CD4-positive, alpha-beta T cell (primary cell): ENCODE data around the gene PLEKHA7. TPM values are rescaled to one million over a fixed set of nuclear protein-coding genes. Genes with fewer than 3 reads are reported as not detected.

Source experiments
- ATAC-seq: fragments of 200-7000 bp; cut with Tn5 transposase; one replicate; pipeline ENCODE4 v1.10.0; 2022; ENCODE audit warnings: mild to moderate bottlenecking; ENCODE audit not compliant: poor library complexity
- CTCF ChIA-PET: fragments of 350-600 bp; sonication (Branson Sonifier 250); formaldehyde crosslinking; loops from one replicate; lab custom pipeline; 2021; ENCODE audit warnings: antibody characterized with exemption, inconsistent platforms; lab: Charles Lee
- POLR2A ChIA-PET: fragments of 350-600 bp; sonication (Branson Sonifier 250); formaldehyde crosslinking; loops from one replicate; lab custom pipeline; 2021; ENCODE audit warnings: antibody characterized with exemption, inconsistent platforms; lab: Charles Lee
- DNase-seq, 14 experiments: peaks; one replicate each; pipeline ENCODE4 v3.0.0-alpha.2; 2013 to 2020; ENCODE audit warnings: mixed read lengths in 2 of 14
- H3K27ac ChIP-seq, 2 donors: one replicate each; pipeline versions ENCODE4 v1.5.1 to v1.7.0; 2013; ENCODE audit warnings: low read length in 2 of 2, low read depth in 1 of 2, mild to moderate bottlenecking in 1 of 2
- H3K27me3 ChIP-seq, 2 experiments: 1 replicate in 1 of 2; 2 replicates in 1 of 2; pipeline versions ENCODE4 v1.6.1 to v1.7.0; 2013; ENCODE audit warnings: low read length in 2 of 2, control low read depth in 1 of 2, mild to moderate bottlenecking in 1 of 2, moderate library complexity in 1 of 2; ENCODE audit not compliant: insufficient read depth in 2 of 2, control insufficient read depth in 1 of 2
- H3K36me3 ChIP-seq: one replicate; pipeline ENCODE4 v1.6.1; 2013; ENCODE audit warnings: low read length, control low read depth; ENCODE audit not compliant: insufficient read depth
- H3K4me1 ChIP-seq: one replicate; pipeline ENCODE4 v1.6.1; 2013; ENCODE audit warnings: low read length, control low read depth; ENCODE audit not compliant: insufficient read depth
- H3K4me3 ChIP-seq: one replicate; pipeline ENCODE4 v1.5.1; 2013; ENCODE audit warnings: mild to moderate bottlenecking, low read length, moderate library complexity
- H3K9me3 ChIP-seq, 2 experiments: 1 replicate in 1 of 2; 2 replicates in 1 of 2; pipeline versions ENCODE4 v1.6.1 to v1.7.0; 2013; ENCODE audit warnings: low read length in 2 of 2, mild to moderate bottlenecking in 2 of 2, control low read depth in 1 of 2, moderate library complexity in 1 of 2; ENCODE audit not compliant: control insufficient read depth in 1 of 2, insufficient read depth in 1 of 2
- H3K27ac Mint-ChIP-seq: one replicate; pipeline ENCODE4 v1.8.0; 2020; ENCODE audit warnings: mixed read lengths
- H3K27me3 Mint-ChIP-seq: one replicate; pipeline ENCODE4 v1.8.0; 2021; ENCODE audit warnings: mixed read lengths
- H3K36me3 Mint-ChIP-seq: one replicate; pipeline ENCODE4 v1.8.0; 2021; ENCODE audit warnings: low read depth, mixed read lengths
- H3K4me1 Mint-ChIP-seq: one replicate; pipeline ENCODE4 v1.8.0; 2021; ENCODE audit warnings: low read depth, mixed read lengths
- H3K4me3 Mint-ChIP-seq: one replicate; pipeline ENCODE4 v1.8.0; 2020; ENCODE audit warnings: mild to moderate bottlenecking, mixed read lengths
- H3K9me3 Mint-ChIP-seq: one replicate; pipeline ENCODE4 v1.8.0; 2020; ENCODE audit warnings: mixed read lengths
- CTCF ChIP-seq: fragments of 200-600 bp; IDR thresholded peaks from one replicate; pipeline ENCODE4 v1.8.0; 2022; ENCODE audit warnings: antibody characterized with exemption, mild to moderate bottlenecking
- intact Hi-C, 2 experiments: fragments of 100-400 bp; cut with DNase I in 1 of 2; cut with micrococcal nuclease in 1 of 2; formaldehyde crosslinking; loops; one replicate each; pipeline versions ENCODE4 v1.15.1 to v1.9.0; 2023 to 2025; cut with DNase I, micrococcal nuclease
- total RNA-seq, 174 experiments: library from RNA in 2 of 174; stranded (reverse) in 2 of 174; gene quantifications; one replicate each; pipeline ENCODE4 v1.2.3 and lab custom pipeline; 2021 to 2026

Gene PLEKHA7
- total RNA-seq, 2 experiments from 2014 or later: 4.5 to 4.8 TPM

- no peaks in the 10 kb centered on the region for H3K9me3 ChIP-seq
- peak in 13 of 14 experiments; percentile 27 to 75 (median 40) for DNase-seq
- Mint-ChIP-seq H3K36me3 (no peaks in the 10 kb centered on the region), H3K27ac (no peak overlapping the region), H3K27me3 (no peaks in the 10 kb centered on the region), H3K4me1 (no peaks in the 10 kb centered on the region), H3K9me3 (no peaks in the 10 kb centered on the region), H3K4me3 (no peak overlapping the region)
- H3K27me3 ChIP-seq: no peaks in the 10 kb centered on the region
- TF ChIP-seq CTCF: peak; percentile 87
- peaks cover 22% of the 10 kb centered on the region for H3K4me1 ChIP-seq
- ChIA-PET CTCF (no interaction called here), POLR2A (no interaction called here)
- no peak overlapping the region for H3K27ac ChIP-seq
- intact Hi-C loops: loop anchor here in 1 of 2 experiments (5.0 to 10.0 kb wide), 2 partner anchors 276 to 714 kb away; no protein-coding TSS in a partner anchor
- ATAC-seq: peak; percentile 69
- H3K4me3 ChIP-seq: no peak overlapping the region
- H3K36me3 ChIP-seq: no peaks in the 10 kb centered on the region
Observed at GRCh38 chr11:16788141-16789062, 225.8 kb downstream of the PLEKHA7 start.

GRCh38 chr11:16787035-16787742 is 227.0 kb downstream of the PLEKHA7 start:
- DNase-seq: no peak
- H3K9me3 Mint-ChIP-seq: no peaks in the 10 kb centered on the region
- H3K4me3 Mint-ChIP-seq: no peak overlapping the region
- H3K27ac Mint-ChIP-seq: no peak overlapping the region
- ATAC-seq: no peak
- Histone ChIP-seq H3K36me3 (no peaks in the 10 kb centered on the region), H3K27ac (no peak overlapping the region), H3K4me1 (peaks cover 15% of the 10 kb centered on the region), H3K4me3 (no peak overlapping the region), H3K9me3 (no peaks in the 10 kb centered on the region), H3K27me3 (no peaks in the 10 kb centered on the region)
- H3K4me1 Mint-ChIP-seq: no peaks in the 10 kb centered on the region
- H3K36me3 Mint-ChIP-seq: no peaks in the 10 kb centered on the region
- ChIA-PET POLR2A (no interaction called here), CTCF (no interaction called here)
- H3K27me3 Mint-ChIP-seq: no peaks in the 10 kb centered on the region
- TF ChIP-seq CTCF: no peak
- intact Hi-C loops: loop anchor here in 1 of 2 experiments (5.0 to 10.0 kb wide), 2 partner anchors 278 to 715 kb away; no protein-coding TSS in a partner anchor

- intact Hi-C loops: loop anchor here in 1 of 2 experiments (5.0 to 10.0 kb wide), 2 partner anchors 279 to 716 kb away; no protein-coding TSS in a partner anchor
- CTCF ChIA-PET: interaction anchor here (0.5 to 1.0 kb wide), 3 partner anchors 9 to 292 kb away, joined by 3 to 4 read pairs (median 3); no protein-coding TSS in a partner anchor
Observed at GRCh38 chr11:16786131-16786530, 228.1 kb downstream of the PLEKHA7 start.

More at GRCh38 chr11:16786131-16786530, 228.1 kb downstream of the PLEKHA7 start:
- Histone ChIP-seq H3K27ac (no peak overlapping the region), H3K36me3 (no peaks in the 10 kb centered on the region), H3K4me3 (no peak overlapping the region), H3K9me3 (no peaks in the 10 kb centered on the region), H3K27me3 (no peaks in the 10 kb centered on the region), H3K4me1 (peaks cover 7% of the 10 kb centered on the region)
- TF ChIP-seq CTCF: no peak
- Mint-ChIP-seq H3K4me1 (no peaks in the 10 kb centered on the region), H3K9me3 (no peaks in the 10 kb centered on the region), H3K36me3 (no peaks in the 10 kb centered on the region), H3K27ac (no peak overlapping the region), H3K27me3 (no peaks in the 10 kb centered on the region), H3K4me3 (no peak overlapping the region)
- no peak for DNase-seq
- ATAC-seq: no peak
- POLR2A ChIA-PET: no interaction called here
